Uterus (tissue), 4 donors: ENCODE data around the gene PSMD14. TPM values are rescaled to one million over a fixed set of nuclear protein-coding genes. Genes with fewer than 3 reads are reported as not detected.

Experiments
- DNase-seq, 2 donors: peaks; one replicate each; pipeline ENCODE4 v3.0.0-alpha.2; 2019 to 2020
- H3K27ac ChIP-seq, 2 donors: fragments of 200-600 bp; sonication (generic); 1 replicate in 1 of 2; 2 replicates in 1 of 2; pipeline ENCODE4 v1.5.1; 2016 to 2018
- H3K27me3 ChIP-seq, 2 donors: fragments of 200-600 bp; sonication (generic); one replicate each; pipeline ENCODE4 v1.5.1; 2018 to 2019; ENCODE audit warnings: control low read depth in 1 of 2
- H3K36me3 ChIP-seq, 2 donors: fragments of 200-600 bp; sonication (generic); one replicate each; pipeline ENCODE4 v1.5.1; 2019; ENCODE audit warnings: control low read depth in 1 of 2
- H3K4me1 ChIP-seq, 2 donors: fragments of 200-600 bp; sonication (generic); one replicate each; pipeline ENCODE4 v1.5.1; 2018 to 2019; ENCODE audit warnings: control low read depth in 1 of 2
- H3K4me3 ChIP-seq, 2 donors: fragments of 200-600 bp; sonication (generic); 1 replicate in 1 of 2; 2 replicates in 1 of 2; pipeline ENCODE4 v1.5.1; 2018 to 2019; ENCODE audit warnings: mild to moderate bottlenecking in 1 of 2
- H3K9me3 ChIP-seq, 2 donors: fragments of 200-600 bp; sonication (generic); one replicate each; pipeline ENCODE4 v1.5.1; 2019; ENCODE audit warnings: control low read depth in 1 of 2
- CTCF ChIP-seq, 4 experiments: fragments of 200-600 bp in 2 of 4; fragments of 450-650 bp in 2 of 4; sonication (generic) in 2 of 4; IDR thresholded peaks; one replicate each; pipeline ENCODE4 v1.5.1; 2016 to 2019; ENCODE audit warnings: antibody characterized with exemption in 4 of 4, mild to moderate bottlenecking in 2 of 4, moderate library complexity in 1 of 4
- POLR2A ChIP-seq, 2 donors: fragments of 450-650 bp; IDR thresholded peaks; one replicate each; pipeline ENCODE4 v1.6.1; 2016; ENCODE audit warnings: antibody characterized with exemption in 2 of 2, mild to moderate bottlenecking in 1 of 2, moderate library complexity in 1 of 2
- intact Hi-C: fragments of 100-400 bp; cut with DNase I; formaldehyde crosslinking; loops from one replicate; pipeline ENCODE4 v1.15.1; 2023; ENCODE audit warnings: low total_unique reads
- small RNA-seq: library from RNA; depleted of rRNA; stranded (forward); fragments of <200 nt; gene quantifications from one replicate; pipeline ENCODE3, GENCODE V24; 2016
- total RNA-seq, 4 donors: library from RNA; depleted of rRNA in 3 of 4; stranded (reverse); fragments of >200 nt in 3 of 4; gene quantifications; one replicate each; pipeline versions ENCODE4 v1.1.0 to v1.2.4, GENCODE V29; 2014 to 2023
- donor health status: DM: yes; HTN: yes; CAD: no.

Gene PSMD14
- total RNA-seq, 4 donors from 2014 or later: 6.8 to 69.2 (median 14.6) TPM

DNA sequence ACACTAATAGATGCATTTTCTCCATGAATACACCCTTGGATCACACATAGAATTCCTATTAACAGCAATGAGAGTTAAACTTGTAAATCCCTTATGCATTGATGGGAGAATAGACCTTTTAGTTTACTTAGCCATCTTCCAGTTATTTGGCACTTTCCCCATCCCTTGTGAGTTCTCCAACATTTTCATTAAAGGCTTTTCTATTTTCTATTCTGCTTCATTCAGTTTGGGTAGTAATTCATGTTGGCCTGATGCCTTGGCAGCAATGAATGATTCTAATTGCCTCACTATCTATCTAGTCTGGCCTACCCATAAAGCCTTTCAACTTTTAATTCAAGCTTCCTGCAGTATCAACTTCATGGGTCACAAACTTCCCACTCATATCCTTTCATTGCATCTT, 140.2 kb downstream of the PSMD14 start:
- H3K9me3 ChIP-seq: no peaks in the 10 kb centered on the region
- intact Hi-C loops: no loop called here
- H3K27ac ChIP-seq: no peak overlapping the region
- no peaks in the 10 kb centered on the region for H3K36me3 ChIP-seq
- no peaks in the 10 kb centered on the region for H3K27me3 ChIP-seq
- DNase-seq: no peak
- TF ChIP-seq POLR2A (IDR thresholded peaks at IDR 0.05) (no peak), CTCF (IDR thresholded peaks at IDR 0.05) (no peak)
- no peaks in the 10 kb centered on the region for H3K4me1 ChIP-seq
- H3K4me3 ChIP-seq: no peak overlapping the region

Small RNA genes within 50 kb of the gene (small RNA-seq; reads per million reads assigned to genes)
- not detected for gene RNA5SP108

Other genes with a start within 250 kb of the PSMD14 start
- gene TANK, start 148.0 kb upstream of the PSMD14 start, total RNA-seq: 100 to 1,000 TPM in 1 of 4 donors, 10 to 100 TPM in 3; 56.6 to 131 (median 70.7) TPM
- not detected for gene TBR1, start 107.9 kb downstream of the PSMD14 start, total RNA-seq